Measurements from ENCODE around the gene SCUBE1.

Gene SCUBE1

GRCh38 chr22:43180670-43181069 is 162.5 kb downstream of the SCUBE1 start:
- FAIRE-seq = no peak
- DNase-seq (ENCODE audit: low spot score) = no peak

- no peak for DNase-seq (ENCODE audit: low spot score)
- FAIRE-seq = peak; percentile 32
Observed at GRCh38 chr22:43179911-43180195, 163.3 kb downstream of the SCUBE1 start.

- DNase-seq (ENCODE audit: low spot score) (no peak), FAIRE-seq (peak; percentile 17)
Observed at GRCh38 chr22:43179146-43179910, 163.8 kb downstream of the SCUBE1 start.

GRCh38 chr22:43177479-43177878 is 165.7 kb downstream of the SCUBE1 start:
- no peak for FAIRE-seq
- no peak for DNase-seq (ENCODE audit: low spot score)

GRCh38 chr22:43176090-43176489 is 167.1 kb downstream of the SCUBE1 start:
- DNase-seq (ENCODE audit: low spot score) = no peak
- no peak for FAIRE-seq

GRCh38 chr22:43174941-43175531 is 168.1 kb downstream of the SCUBE1 start:
- peak; percentile 20 for FAIRE-seq
- no peak for DNase-seq (ENCODE audit: low spot score)

- FAIRE-seq (no peak), DNase-seq (ENCODE audit: low spot score) (no peak)
Observed at GRCh38 chr22:43173976-43174720, 169.0 kb downstream of the SCUBE1 start.

GRCh38 chr22:43173566-43173965 is 169.6 kb downstream of the SCUBE1 start:
- DNase-seq (ENCODE audit: low spot score) (no peak), FAIRE-seq (no peak)

- FAIRE-seq = no peak
- DNase-seq (ENCODE audit: low spot score) = no peak
Observed at GRCh38 chr22:43172191-43172590, 171.0 kb downstream of the SCUBE1 start.

- no peak for DNase-seq (ENCODE audit: low spot score)
- no peak for FAIRE-seq
Observed at GRCh38 chr22:43171607-43172006, 171.6 kb downstream of the SCUBE1 start.

GRCh38 chr22:43171019-43171491 is 172.1 kb downstream of the SCUBE1 start:
- no peak for FAIRE-seq
- DNase-seq (ENCODE audit: low spot score) = no peak

- DNase-seq (ENCODE audit: low spot score) (no peak), FAIRE-seq (no peak)
Observed at GRCh38 chr22:43170131-43170480, 173.1 kb downstream of the SCUBE1 start.

GRCh38 chr22:43169310-43170130 is 173.7 kb downstream of the SCUBE1 start:
- no peak for FAIRE-seq
- DNase-seq (ENCODE audit: low spot score) = no peak

GRCh38 chr22:43168471-43169309 is 174.5 kb downstream of the SCUBE1 start:
- no peak for DNase-seq (ENCODE audit: low spot score)
- no peak for FAIRE-seq

- DNase-seq (ENCODE audit: low spot score) (no peak), FAIRE-seq (no peak)
Observed at GRCh38 chr22:43167001-43167589, 176.1 kb downstream of the SCUBE1 start.

- FAIRE-seq (no peak), DNase-seq (ENCODE audit: low spot score) (no peak)
Observed at GRCh38 chr22:43166132-43166930, 176.8 kb downstream of the SCUBE1 start.

- FAIRE-seq = no peak
Observed at GRCh38 chr22:43164636-43165035, 178.5 kb downstream of the SCUBE1 start.

GRCh38 chr22:43163241-43163795 is 179.9 kb downstream of the SCUBE1 start:
- FAIRE-seq (no peak), DNase-seq (ENCODE audit: low spot score) (no peak)

More at GRCh38 chr22:43164636-43165035, 178.5 kb downstream of the SCUBE1 start:
- DNase-seq (ENCODE audit: low spot score) = no peak

All from urothelium cell line (cell line).